ENCODE results near the gene COL19A1. TPM values are rescaled to one million over a fixed set of nuclear protein-coding genes. Genes with fewer than 3 reads are reported as not detected.

Gene COL19A1
- not detected in 5 replicates for total RNA-seq (2022; extraction: Qiagen RNA extraction; ENCODE audit: low read depth)

DNA sequence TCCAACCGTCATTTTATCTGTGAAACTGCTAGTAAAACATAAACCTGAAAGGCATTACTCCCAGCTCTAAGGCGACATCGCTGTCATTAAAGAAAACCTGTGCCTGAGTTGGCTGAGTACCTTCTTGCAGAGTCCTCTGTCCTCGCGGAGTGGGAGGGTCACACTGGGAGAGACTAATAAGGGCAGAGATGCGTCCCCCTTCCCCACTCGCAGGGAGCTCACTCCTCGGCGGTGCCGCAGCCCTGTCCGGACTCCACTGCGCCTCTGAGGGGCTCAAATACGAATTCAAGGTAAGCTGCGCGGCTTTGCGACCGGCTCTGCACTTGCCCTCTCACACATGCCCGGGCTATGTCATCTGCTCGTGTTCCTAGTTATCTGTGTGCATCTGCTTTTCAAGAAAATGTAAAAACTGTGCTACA lies at the start of gene COL19A1:
Gene COL19A1, plus strand, starts transcription at position 206 of the 419 bp plus-strand sequence. CDS start 13,012 bp downstream, outside the sequence.

Other genes starting within 250 kb of the COL19A1 start
- 11.0 to 12.9 TPM (median 11.6 TPM) in 5 replicates for gene LMBRD1, start 69.5 kb upstream of the COL19A1 start, total RNA-seq (2022; extraction: Qiagen RNA extraction; ENCODE audit: low read depth)

Measured in A549 treated with CpdA at 1 μM for 4 hours (cell line).